IMR-90 (cell line): ENCODE measurements around the gene OR7G2. TPM values are rescaled to one million over a fixed set of nuclear protein-coding genes. Genes with fewer than 3 reads are reported as not detected.

Source experiments
- ATAC-seq: fragments of 200-7000 bp; cut with Tn5 transposase; 2 replicates; pipeline ENCODE4 v1.9.1; 2020; ENCODE audit warnings: low read depth, mild to moderate bottlenecking, moderate library complexity
- BruUV-seq: library from RNA; stranded (reverse); fragments of 400-500 nt; replicated peaks from 2 replicates; lab custom pipeline; 2021; lab: Mats Ljungman, UMichigan
- CTCF ChIA-PET: fragments of 300-600 bp; formaldehyde crosslinking; extraction: SDS; loops from one replicate; lab custom pipeline; 2021; ENCODE audit warnings: antibody characterized with exemption; lab: Yijun Ruan, JAX
- POLR2A ChIA-PET: fragments of 300-600 bp; sonication (Branson Sonifier 250); formaldehyde crosslinking; loops from one replicate; lab custom pipeline; 2022; ENCODE audit warnings: antibody characterized with exemption; ENCODE audit not compliant: unreplicated experiment; lab: Charles Lee
- DNase-seq: peaks from one replicate; pipeline ENCODE4 v3.0.0; 2013
- H2AFZ ChIP-seq: replicated peaks from 2 replicates; pipeline ENCODE3; 2013; ENCODE audit warnings: low read length, mild to moderate bottlenecking; ENCODE audit not compliant: poor library complexity
- H2AK5ac ChIP-seq: 2 replicates; pipeline ENCODE4 v1.6.1; 2013; ENCODE audit warnings: low read depth, low read length, inconsistent platforms
- H2AK9ac ChIP-seq: replicated peaks from 2 replicates; pipeline ENCODE3; 2013; ENCODE audit warnings: mild to moderate bottlenecking, low read depth, low read length, moderate library complexity; ENCODE audit not compliant: poor library complexity
- H2BK120ac ChIP-seq: 2 replicates; pipeline ENCODE4 v1.6.1; 2013; ENCODE audit warnings: low read depth, low read length, inconsistent platforms
- H2BK15ac ChIP-seq: 3 replicates; pipeline ENCODE4 v1.6.1; 2013; ENCODE audit warnings: low read depth, low read length, inconsistent platforms
- H2BK20ac ChIP-seq: 2 replicates; pipeline ENCODE4 v1.6.1; 2013; ENCODE audit warnings: low read depth, mild to moderate bottlenecking, inconsistent platforms, low read length, moderate library complexity
- H2BK5ac ChIP-seq: 2 replicates; pipeline ENCODE4 v1.6.1; 2013; ENCODE audit warnings: mild to moderate bottlenecking, low read depth, low read length, inconsistent platforms; ENCODE audit not compliant: poor library complexity, severe bottlenecking
- H3K14ac ChIP-seq: replicated peaks from 2 replicates; pipeline ENCODE4 v1.6.1; 2013; ENCODE audit warnings: low read depth, low read length, inconsistent platforms
- H3K18ac ChIP-seq: 2 replicates; pipeline ENCODE4 v1.6.1; 2013; ENCODE audit warnings: low read depth, low read length, control low read depth
- H3K23ac ChIP-seq: 2 replicates; pipeline ENCODE4 v1.6.1; 2013; ENCODE audit warnings: low read depth, low read length, inconsistent platforms
- H3K27ac ChIP-seq: 2 replicates; pipeline ENCODE4 v1.5.1; 2013; ENCODE audit warnings: mild to moderate bottlenecking, control low read depth, low read length; ENCODE audit not compliant: insufficient read depth
- H3K27me3 ChIP-seq: 2 replicates; pipeline ENCODE4 v1.6.1; 2013; ENCODE audit warnings: low read length; ENCODE audit not compliant: control insufficient read depth, insufficient read depth
- H3K36me3 ChIP-seq: 2 replicates; pipeline ENCODE4 v1.6.1; 2013; ENCODE audit warnings: low read length, mixed read lengths; ENCODE audit not compliant: control insufficient read depth, insufficient read depth
- H3K4ac ChIP-seq: 2 replicates; pipeline ENCODE4 v1.6.1; 2013; ENCODE audit warnings: low read depth, low read length, inconsistent platforms
- H3K4me1 ChIP-seq: 2 replicates; pipeline ENCODE4 v1.6.1; 2013; ENCODE audit warnings: low read length, mixed read lengths; ENCODE audit not compliant: control insufficient read depth, insufficient read depth
- H3K4me2 ChIP-seq: 2 replicates; pipeline ENCODE4 v1.6.1; 2013; ENCODE audit warnings: low read depth, mild to moderate bottlenecking, control low read depth, low read length, moderate library complexity
- H3K4me3 ChIP-seq: 2 replicates; pipeline ENCODE4 v1.5.1; 2013; ENCODE audit warnings: low read depth, mild to moderate bottlenecking, control low read depth, low read length, moderate library complexity; ENCODE audit not compliant: insufficient read depth
- H3K56ac ChIP-seq: 2 replicates; pipeline ENCODE4 v1.6.1; 2013; ENCODE audit warnings: low read length, inconsistent platforms; ENCODE audit not compliant: insufficient read depth; ENCODE audit errors: extremely low read depth
- H3K79me1 ChIP-seq, 2 experiments: 2 replicates each; pipeline ENCODE4 v1.6.1; 2013; ENCODE audit warnings: low read length in 2 of 2, inconsistent platforms in 1 of 2, low read depth in 1 of 2
- H3K9ac ChIP-seq: 2 replicates; pipeline ENCODE4 v1.6.1; 2013; ENCODE audit warnings: low read depth, low read length, control low read depth
- H3K9me1 ChIP-seq: 2 replicates; pipeline ENCODE4 v1.6.1; 2013; ENCODE audit warnings: low read length, inconsistent platforms; ENCODE audit not compliant: insufficient read depth
- H3K9me3 ChIP-seq: 2 replicates; pipeline ENCODE4 v1.6.1; 2013; ENCODE audit warnings: low read length; ENCODE audit not compliant: control insufficient read depth, insufficient read depth
- H4K20me1 ChIP-seq: 2 replicates; pipeline ENCODE4 v1.6.1; 2013; ENCODE audit warnings: low read length, inconsistent platforms; ENCODE audit not compliant: insufficient read depth
- H4K5ac ChIP-seq: 2 replicates; pipeline ENCODE4 v1.6.1; 2013; ENCODE audit warnings: mild to moderate bottlenecking, low read depth, low read length, control low read depth
- H4K8ac ChIP-seq, 2 experiments: 2 replicates each; pipeline ENCODE4 v1.6.1; 2013; ENCODE audit warnings: low read depth in 2 of 2, low read length in 2 of 2, control low read depth in 1 of 2, inconsistent platforms in 1 of 2
- H4K91ac ChIP-seq: 2 replicates; pipeline ENCODE4 v1.6.1; 2013; ENCODE audit warnings: low read depth, low read length, inconsistent platforms; ENCODE audit not compliant: insufficient read depth
- CEBPB ChIP-seq: IDR thresholded peaks from 2 replicates; pipeline ENCODE4 v1.6.1; 2012; ENCODE audit warnings: low read depth, low read length, improper control_type of control experiment
- CHD1 ChIP-seq: IDR thresholded peaks from 2 replicates; pipeline ENCODE4 v1.6.1; 2012; ENCODE audit warnings: low read depth, low read length, improper control_type of control experiment
- FOS ChIP-seq: fragments of 150-350 bp; IDR thresholded peaks from 2 replicates; pipeline ENCODE4 v1.6.1; 2016; ENCODE audit warnings: low read depth, low read length
- MAFK ChIP-seq: IDR thresholded peaks from 2 replicates; pipeline ENCODE4 v1.6.1; 2012; ENCODE audit warnings: low read depth, low read length, improper control_type of control experiment
- MAZ ChIP-seq: IDR thresholded peaks from 2 replicates; pipeline ENCODE4 v1.6.1; 2012; ENCODE audit warnings: low read depth, mild to moderate bottlenecking, low read length, improper control_type of control experiment, moderate library complexity, borderline replicate concordance
- MXI1 ChIP-seq: IDR thresholded peaks from 2 replicates; pipeline ENCODE4 v1.6.1; 2012; ENCODE audit warnings: low read depth, mild to moderate bottlenecking, low read length, moderate library complexity, borderline replicate concordance
- NFE2L2 ChIP-seq: fragments of 150-350 bp; IDR thresholded peaks from 2 replicates; pipeline ENCODE4 v1.6.1; 2016; ENCODE audit warnings: low read depth, mild to moderate bottlenecking, low read length
- POLR2A ChIP-seq: IDR thresholded peaks from 2 replicates; pipeline ENCODE4 v1.6.1; 2012; ENCODE audit warnings: mild to moderate bottlenecking, low read depth, low read length
- RAD21 ChIP-seq: IDR thresholded peaks from 2 replicates; pipeline ENCODE4 v1.6.1; 2012; ENCODE audit warnings: low read length, improper control_type of control experiment
- RCOR1 ChIP-seq: IDR thresholded peaks from 2 replicates; pipeline ENCODE4 v1.6.1; 2012; ENCODE audit warnings: mild to moderate bottlenecking, low read length, improper control_type of control experiment; ENCODE audit not compliant: insufficient replicate concordance
- RFX5 ChIP-seq: IDR thresholded peaks from 2 replicates; pipeline ENCODE4 v1.8.0; 2012; ENCODE audit warnings: low read depth, mild to moderate bottlenecking, low read length, moderate library complexity
- SMC3 ChIP-seq: fragments of 150-350 bp; IDR thresholded peaks from 2 replicates; pipeline ENCODE4 v1.6.1; 2016; ENCODE audit warnings: low read depth, mild to moderate bottlenecking, antibody characterized with exemption, low read length, moderate library complexity
- WGBS, 2 experiments: methylation state at CpG; one replicate each; pipeline versions ENCODE4 v1.1.5 to v1.1.7; 2013; ENCODE audit warnings: missing lambda C conversion rate in 2 of 2; ENCODE audit not compliant: insufficient read length in 1 of 2; ENCODE audit errors: extremely low coverage in 2 of 2; 5-methylcytosine and 5-hydroxymethylcytosine counted together
- dilution Hi-C: fragments of 300-500 bp; cut with HindIII; formaldehyde crosslinking; loops from one replicate; pipeline ENCODE4 v1.14.3; 2018; ENCODE audit warnings: low sequenced_read_pairs; ENCODE audit not compliant: unreplicated experiment
- in situ Hi-C: fragments of 300-500 bp; cut with MboI; formaldehyde crosslinking; loops from 3 replicates; pipeline ENCODE4 v1.14.3; 2019; ENCODE audit warnings: low sequenced_read_pairs, inconsistent platforms, mixed read lengths
- intact Hi-C: fragments of 100-400 bp; cut with micrococcal nuclease; formaldehyde crosslinking; loops from 2 replicates; pipeline ENCODE4 v1.10.0; 2022
- polyA plus RNA-seq, 3 experiments: library from polyadenylated mRNA; depleted of rRNA; stranded (reverse); fragments of >200 nt; gene quantifications; 2 replicates each; pipeline ENCODE4 v1.2.3, GENCODE V29; 2012; ENCODE audit warnings: low replicate concordance in 1 of 3
- total RNA-seq: library from RNA; depleted of rRNA; stranded (reverse); fragments of >200 nt; gene quantifications from 2 replicates; pipeline ENCODE4 v1.2.3, GENCODE V29; 2012
- TF ChIP-seq, protein P1 (sequence below): fragments of 150-350 bp; IDR thresholded peaks from 2 replicates; pipeline ENCODE4 v1.6.1; 2017; ENCODE audit warnings: mild to moderate bottlenecking, antibody characterized with exemption, low read length, low read depth
- TF ChIP-seq, protein P2 (sequence below): fragments of 150-350 bp; IDR thresholded peaks from 2 replicates; pipeline ENCODE4 v1.6.1; 2016; ENCODE audit warnings: low read depth, mild to moderate bottlenecking, low read length, moderate library complexity, borderline replicate concordance
- TF ChIP-seq, protein P3 (sequence below): conservative IDR thresholded peaks from 2 replicates; pipeline ENCODE4 v1.5.1; 2012; ENCODE audit warnings: mild to moderate bottlenecking, low read depth, low read length, improper control_type of control experiment

Gene OR7G2
- total and polyA plus RNA-seq, 2 of the 4 experiments (the other 2 are of a cell fraction): not detected

DNA sequence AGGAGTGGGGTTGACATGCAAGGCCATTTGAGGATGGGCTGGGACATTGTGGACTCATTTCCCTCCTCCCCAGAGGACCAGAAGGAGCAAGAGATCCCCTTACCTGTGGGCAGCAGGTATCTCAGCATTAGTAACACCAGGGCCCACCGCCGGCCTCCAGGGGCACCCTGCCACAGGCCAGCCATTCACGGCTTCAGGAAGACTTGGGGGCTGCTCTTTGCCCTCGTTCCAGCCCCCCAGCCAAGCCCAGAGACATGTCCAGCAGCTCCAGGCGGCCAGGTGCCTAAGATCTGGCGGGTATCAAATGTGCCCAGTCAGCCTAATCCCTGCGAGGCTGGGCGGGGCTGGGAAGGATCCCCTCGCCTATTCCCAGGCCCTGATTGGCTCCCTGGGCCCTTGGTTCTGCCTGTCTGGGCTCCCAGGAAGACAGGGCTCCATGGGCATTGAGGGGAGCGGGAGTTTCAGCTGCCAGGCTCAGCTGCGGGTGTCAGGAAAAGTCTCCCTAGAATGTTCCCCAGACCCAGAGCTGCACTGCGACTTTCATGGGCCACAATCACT lies 41.7 kb downstream of the OR7G2 start:
- Histone ChIP-seq H2BK120ac (no peak overlapping the region), H3K4me2 (no peak overlapping the region), H3K23ac (no peak overlapping the region), H2BK5ac (no peak overlapping the region), H4K20me1 (no peaks in the 10 kb centered on the region), H2BK20ac (no peak overlapping the region), H3K9me3 (peaks cover 22% of the 10 kb centered on the region; the same call in 1 of the 2 replicates), H3K36me3 (no peaks in the 10 kb centered on the region), H3K18ac (no peak overlapping the region), H3K27me3 (no peaks in the 10 kb centered on the region), H4K5ac (no peak overlapping the region), H2AK9ac (no peak overlapping the region), H2AK5ac (no peak overlapping the region), H3K14ac (no peak overlapping the region), H4K8ac (no peak overlapping the region), H2AFZ (no peak overlapping the region), H3K4me3 (no peak overlapping the region), H3K4ac (no peak overlapping the region), H3K9me1 (no peaks in the 10 kb centered on the region), H3K4me1 (no peaks in the 10 kb centered on the region), H3K79me1 (no peaks in the 10 kb centered on the region), H3K9ac (no peak overlapping the region), H3K27ac (no peak overlapping the region), H4K91ac (no peak overlapping the region), H3K56ac (no peak overlapping the region), H2BK15ac (no peak overlapping the region)
- WGBS, 2 experiments: 25% methylated on average over 5 of the region's 12 CpGs; no CpG with 5 or more reads in 1 of the 2 experiments
- intact Hi-C loops: no loop called here
- ChIA-PET POLR2A (no interaction called here), CTCF (no interaction called here)
- in situ Hi-C loops: no loop called here
- DNase-seq: no peak
- ATAC-seq: no peak
- no peak for TF ChIP-seq RCOR1
- TF ChIP-seq, protein P1, sequence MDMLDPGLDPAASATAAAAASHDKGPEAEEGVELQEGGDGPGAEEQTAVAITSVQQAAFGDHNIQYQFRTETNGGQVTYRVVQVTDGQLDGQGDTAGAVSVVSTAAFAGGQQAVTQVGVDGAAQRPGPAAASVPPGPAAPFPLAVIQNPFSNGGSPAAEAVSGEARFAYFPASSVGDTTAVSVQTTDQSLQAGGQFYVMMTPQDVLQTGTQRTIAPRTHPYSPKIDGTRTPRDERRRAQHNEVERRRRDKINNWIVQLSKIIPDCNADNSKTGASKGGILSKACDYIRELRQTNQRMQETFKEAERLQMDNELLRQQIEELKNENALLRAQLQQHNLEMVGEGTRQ: no peak
- no peak for TF ChIP-seq RFX5
- TF ChIP-seq POLR2A: no peak
- TF ChIP-seq SMC3: no peak
- no peak for TF ChIP-seq MAFK
- TF ChIP-seq FOS: no peak
- TF ChIP-seq CEBPB: no peak
- no peak for TF ChIP-seq CHD1
- TF ChIP-seq, protein P2, sequence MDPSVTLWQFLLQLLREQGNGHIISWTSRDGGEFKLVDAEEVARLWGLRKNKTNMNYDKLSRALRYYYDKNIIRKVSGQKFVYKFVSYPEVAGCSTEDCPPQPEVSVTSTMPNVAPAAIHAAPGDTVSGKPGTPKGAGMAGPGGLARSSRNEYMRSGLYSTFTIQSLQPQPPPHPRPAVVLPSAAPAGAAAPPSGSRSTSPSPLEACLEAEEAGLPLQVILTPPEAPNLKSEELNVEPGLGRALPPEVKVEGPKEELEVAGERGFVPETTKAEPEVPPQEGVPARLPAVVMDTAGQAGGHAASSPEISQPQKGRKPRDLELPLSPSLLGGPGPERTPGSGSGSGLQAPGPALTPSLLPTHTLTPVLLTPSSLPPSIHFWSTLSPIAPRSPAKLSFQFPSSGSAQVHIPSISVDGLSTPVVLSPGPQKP: no peak
- TF ChIP-seq MAZ: no peak
- no peak for TF ChIP-seq NFE2L2
- TF ChIP-seq, protein P3, sequence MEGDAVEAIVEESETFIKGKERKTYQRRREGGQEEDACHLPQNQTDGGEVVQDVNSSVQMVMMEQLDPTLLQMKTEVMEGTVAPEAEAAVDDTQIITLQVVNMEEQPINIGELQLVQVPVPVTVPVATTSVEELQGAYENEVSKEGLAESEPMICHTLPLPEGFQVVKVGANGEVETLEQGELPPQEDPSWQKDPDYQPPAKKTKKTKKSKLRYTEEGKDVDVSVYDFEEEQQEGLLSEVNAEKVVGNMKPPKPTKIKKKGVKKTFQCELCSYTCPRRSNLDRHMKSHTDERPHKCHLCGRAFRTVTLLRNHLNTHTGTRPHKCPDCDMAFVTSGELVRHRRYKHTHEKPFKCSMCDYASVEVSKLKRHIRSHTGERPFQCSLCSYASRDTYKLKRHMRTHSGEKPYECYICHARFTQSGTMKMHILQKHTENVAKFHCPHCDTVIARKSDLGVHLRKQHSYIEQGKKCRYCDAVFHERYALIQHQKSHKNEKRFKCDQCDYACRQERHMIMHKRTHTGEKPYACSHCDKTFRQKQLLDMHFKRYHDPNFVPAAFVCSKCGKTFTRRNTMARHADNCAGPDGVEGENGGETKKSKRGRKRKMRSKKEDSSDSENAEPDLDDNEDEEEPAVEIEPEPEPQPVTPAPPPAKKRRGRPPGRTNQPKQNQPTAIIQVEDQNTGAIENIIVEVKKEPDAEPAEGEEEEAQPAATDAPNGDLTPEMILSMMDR: no peak
- no peak for TF ChIP-seq MXI1
- no peak for TF ChIP-seq RAD21
- BruUV-seq: no TSS peak
- dilution Hi-C loops: no loop called here
